ENCODE results near the gene FRAT1. TPM values are rescaled to one million over a fixed set of nuclear protein-coding genes. Genes with fewer than 3 reads are reported as not detected.

FRAT1 gene, protein sequence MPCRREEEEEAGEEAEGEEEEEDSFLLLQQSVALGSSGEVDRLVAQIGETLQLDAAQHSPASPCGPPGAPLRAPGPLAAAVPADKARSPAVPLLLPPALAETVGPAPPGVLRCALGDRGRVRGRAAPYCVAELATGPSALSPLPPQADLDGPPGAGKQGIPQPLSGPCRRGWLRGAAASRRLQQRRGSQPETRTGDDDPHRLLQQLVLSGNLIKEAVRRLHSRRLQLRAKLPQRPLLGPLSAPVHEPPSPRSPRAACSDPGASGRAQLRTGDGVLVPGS
- 0.60 and 0.77 TPM in 2 replicates for polyA plus RNA-seq (2013)

DNA sequence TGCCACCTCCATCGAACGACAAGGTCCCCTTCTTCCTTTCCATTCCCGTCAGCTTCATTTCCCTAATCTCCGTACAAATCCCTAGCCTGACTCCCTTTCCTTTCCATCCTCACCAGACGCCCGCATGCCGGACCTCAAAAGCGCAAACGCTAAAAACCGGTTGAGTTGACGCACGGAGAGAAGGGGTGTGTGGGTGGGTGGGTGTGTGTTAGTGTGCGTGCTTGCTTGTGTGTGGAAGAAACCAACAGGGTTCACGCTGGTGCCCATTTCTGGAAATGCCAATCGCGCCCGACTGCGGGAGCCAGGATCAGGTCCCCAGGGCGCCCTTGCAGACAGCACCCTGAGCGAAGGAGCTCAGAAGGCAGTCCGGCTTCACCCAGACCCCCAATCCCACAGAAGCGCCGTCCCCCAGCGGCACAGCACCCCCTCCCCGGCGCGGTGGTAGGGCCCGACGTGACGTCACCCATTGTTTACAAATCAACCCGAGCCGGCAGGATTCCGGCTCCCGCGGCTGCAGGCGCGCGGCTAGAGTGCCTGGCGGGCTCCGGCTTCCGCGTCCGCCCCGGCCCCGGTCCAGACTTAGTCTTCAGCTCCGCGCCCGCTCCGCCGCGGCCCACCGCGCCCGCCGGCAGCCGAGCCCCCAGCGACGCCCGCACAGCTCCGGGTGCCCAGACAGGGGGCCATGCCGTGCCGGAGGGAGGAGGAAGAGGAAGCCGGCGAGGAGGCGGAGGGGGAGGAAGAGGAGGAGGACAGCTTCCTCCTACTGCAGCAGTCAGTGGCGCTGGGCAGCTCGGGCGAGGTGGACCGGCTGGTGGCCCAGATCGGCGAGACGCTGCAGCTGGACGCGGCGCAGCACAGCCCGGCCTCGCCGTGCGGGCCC, at the start of gene FRAT1:
Gene FRAT1, plus strand, starts transcription at position 500 of the 880 bp plus-strand sequence. Its CDS starts 183 bp downstream, at position 683.
- H3K4me1 ChIP-seq (ENCODE audit: control insufficient read depth in 1 of 2, insufficient read depth in 2 of 2, low read length in 2 of 2) = peaks cover 11 to 13% of the 10 kb centered on the region in 2 experiments
- peak within 1 kb of the TSS; percentile 99 for H2BK5ac ChIP-seq (ENCODE audit: low read depth, low read length, poor library complexity)
- no peak within 1 kb of the TSS for H3K23ac ChIP-seq (ENCODE audit: low read length)
- H3K79me2 ChIP-seq (ENCODE audit: control insufficient read depth, insufficient read depth, low read length, poor library complexity) = peaks cover 2% of the 10 kb centered on the region
- H3K4me3 ChIP-seq (ENCODE audit: low read depth, low read length) = peak within 1 kb of the TSS; percentile 96
- peak within 1 kb of the TSS; percentile 100 for H3K9ac ChIP-seq (ENCODE audit: low read length)
- WGBS (ENCODE audit: extremely low coverage, insufficient coverage, insufficient read length) = no CpG with 5 or more reads among the region's 79 CpGs
- DNase-seq = peak; percentile 94 to 96
- peak within 1 kb of the TSS; percentile 97 for H2AFZ ChIP-seq (ENCODE audit: insufficient read depth, low read length, poor library complexity)
- H3K27ac ChIP-seq (ENCODE audit: low read depth, low read length) = peak within 1 kb of the TSS; percentile 84
- H3K27me3 ChIP-seq (ENCODE audit: insufficient read depth, low read length) = peaks cover 21% of the 10 kb centered on the region
- H3K18ac ChIP-seq (ENCODE audit: low read length) = peak within 1 kb of the TSS; percentile 99
- no peaks in the 10 kb centered on the region for H3K36me3 ChIP-seq (ENCODE audit: control insufficient read depth in 1 of 2, insufficient read depth in 2 of 2, low read length in 2 of 2)
- H2BK12ac ChIP-seq (ENCODE audit: low read length) = peak within 1 kb of the TSS; percentile 97
- peaks cover 4% of the 10 kb centered on the region for H3K79me1 ChIP-seq (ENCODE audit: low read length)
- H3K4ac ChIP-seq (ENCODE audit: low read depth, low read length) = peak within 1 kb of the TSS; percentile 98
- peak within 1 kb of the TSS; percentile 99 for H2BK120ac ChIP-seq (ENCODE audit: insufficient read depth, low read length, poor library complexity)
- peak within 1 kb of the TSS; percentile 98 for H4K91ac ChIP-seq (ENCODE audit: low read depth, low read length)
- H2AK5ac ChIP-seq (ENCODE audit: low read length) = no peak within 1 kb of the TSS
- H3K4me2 ChIP-seq (ENCODE audit: low read length) = peak within 1 kb of the TSS; percentile 77
- H4K12ac ChIP-seq (ENCODE audit: low read depth, low read length) = peak within 1 kb of the TSS; percentile 96
- H3K9me3 ChIP-seq (ENCODE audit: insufficient read depth, low read depth, low read length) = peaks cover 3% of the 10 kb centered on the region
- H3K14ac ChIP-seq (ENCODE audit: low read length) = peak within 1 kb of the TSS; percentile 92
- peak within 1 kb of the TSS; percentile 91 for H4K8ac ChIP-seq (ENCODE audit: low read depth, low read length)

DNA sequence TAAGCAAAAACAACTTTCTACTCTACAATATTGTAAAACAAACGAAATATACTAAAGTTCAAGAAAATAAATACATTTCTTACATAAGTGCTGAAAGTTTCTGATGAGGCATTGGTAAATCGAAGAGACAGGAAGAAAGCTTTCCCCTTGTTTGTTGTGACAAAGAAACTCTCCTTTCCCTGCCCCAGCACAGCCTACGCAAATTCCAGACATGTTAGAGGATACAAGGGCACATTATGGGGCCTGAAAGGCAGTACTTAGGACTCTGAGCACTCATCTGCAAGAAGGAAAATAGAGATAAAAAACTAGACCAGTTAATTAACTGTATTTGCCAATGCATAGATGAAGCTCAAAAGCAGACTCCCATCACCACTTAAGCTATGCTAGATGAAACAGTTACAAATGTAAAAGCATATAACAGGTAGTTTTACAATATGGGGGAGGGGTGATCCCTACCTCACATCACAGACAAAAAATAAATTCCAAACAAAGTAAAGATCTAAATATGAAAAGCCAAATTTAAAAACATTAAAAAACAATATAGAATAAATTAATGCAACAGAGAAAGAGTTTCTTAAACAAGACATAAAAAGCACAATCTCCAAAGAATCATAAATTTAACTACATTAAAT, 48.4 kb upstream of the FRAT1 start:
- H3K27ac ChIP-seq (ENCODE audit: low read depth, low read length) = no peak overlapping the region
- H2BK120ac ChIP-seq (ENCODE audit: insufficient read depth, low read length, poor library complexity) = no peak overlapping the region
- no peak overlapping the region for H2AK5ac ChIP-seq (ENCODE audit: low read length)
- H4K8ac ChIP-seq (ENCODE audit: low read depth, low read length) = no peak overlapping the region
- no peaks in the 10 kb centered on the region for H3K4me1 ChIP-seq (ENCODE audit: control insufficient read depth in 1 of 2, insufficient read depth in 2 of 2, low read length in 2 of 2)
- no peak overlapping the region for H3K4me2 ChIP-seq (ENCODE audit: low read length)
- no peaks in the 10 kb centered on the region for H3K36me3 ChIP-seq (ENCODE audit: control insufficient read depth in 1 of 2, insufficient read depth in 2 of 2, low read length in 2 of 2)
- H4K91ac ChIP-seq (ENCODE audit: low read depth, low read length) = no peak overlapping the region
- H3K4ac ChIP-seq (ENCODE audit: low read depth, low read length) = no peak overlapping the region
- DNase-seq = no peak
- no peak overlapping the region for H3K14ac ChIP-seq (ENCODE audit: low read length)
- no peak overlapping the region for H3K4me3 ChIP-seq (ENCODE audit: low read depth, low read length)
- no peaks in the 10 kb centered on the region for H3K79me1 ChIP-seq (ENCODE audit: low read length)
- no peak overlapping the region for H4K12ac ChIP-seq (ENCODE audit: low read depth, low read length)
- H3K27me3 ChIP-seq (ENCODE audit: insufficient read depth, low read length) = no peaks in the 10 kb centered on the region
- H3K23ac ChIP-seq (ENCODE audit: low read length) = no peak overlapping the region
- no peak overlapping the region for H3K9ac ChIP-seq (ENCODE audit: low read length)
- no peak overlapping the region for H2BK5ac ChIP-seq (ENCODE audit: low read depth, low read length, poor library complexity)
- no peak overlapping the region for H2BK12ac ChIP-seq (ENCODE audit: low read length)
- no peaks in the 10 kb centered on the region for H3K9me3 ChIP-seq (ENCODE audit: insufficient read depth, low read depth, low read length)
- H3K18ac ChIP-seq (ENCODE audit: low read length) = no peak overlapping the region
- no peak overlapping the region for H2AFZ ChIP-seq (ENCODE audit: insufficient read depth, low read length, poor library complexity)
- no peaks in the 10 kb centered on the region for H3K79me2 ChIP-seq (ENCODE audit: control insufficient read depth, insufficient read depth, low read length, poor library complexity)
- no CpG with 5 or more reads among the region's 3 CpGs for WGBS (ENCODE audit: extremely low coverage, insufficient coverage, insufficient read length)

DNA sequence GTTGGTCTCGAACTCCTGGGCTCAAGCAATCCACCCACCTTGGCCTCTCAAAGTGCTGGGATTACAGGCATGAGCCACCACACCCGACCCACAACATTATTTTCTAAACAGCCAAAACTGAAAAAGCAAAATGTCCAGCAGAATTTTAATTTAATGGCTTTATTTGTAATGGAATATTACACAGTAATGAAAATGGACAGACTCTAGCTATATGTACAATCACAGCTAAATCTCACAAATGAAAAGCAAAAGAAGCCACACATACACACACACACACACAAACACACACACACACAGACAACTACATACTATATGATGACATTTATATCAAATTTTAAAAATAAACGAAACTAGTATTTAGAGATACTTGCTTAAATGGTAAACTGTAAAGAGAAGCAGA, 45.4 kb upstream of the FRAT1 start:
- no peak for DNase-seq
- no CpG with 5 or more reads among the region's 3 CpGs for WGBS (ENCODE audit: extremely low coverage, insufficient coverage, insufficient read length)
- Histone ChIP-seq H2BK12ac (ENCODE audit: low read length) (no peak overlapping the region), H3K4me2 (ENCODE audit: low read length) (no peak overlapping the region), H3K4me3 (ENCODE audit: low read depth, low read length) (no peak overlapping the region), H3K79me1 (ENCODE audit: low read length) (no peaks in the 10 kb centered on the region), H3K27ac (ENCODE audit: low read depth, low read length) (no peak overlapping the region), H3K14ac (ENCODE audit: low read length) (no peak overlapping the region), H2AFZ (ENCODE audit: insufficient read depth, low read length, poor library complexity) (no peak overlapping the region), H4K12ac (ENCODE audit: low read depth, low read length) (no peak overlapping the region), H3K18ac (ENCODE audit: low read length) (no peak overlapping the region), H4K8ac (ENCODE audit: low read depth, low read length) (no peak overlapping the region), H3K27me3 (ENCODE audit: insufficient read depth, low read length) (no peaks in the 10 kb centered on the region), H3K36me3 (ENCODE audit: control insufficient read depth in 1 of 2, insufficient read depth in 2 of 2, low read length in 2 of 2) (no peaks in the 10 kb centered on the region), H2BK5ac (ENCODE audit: low read depth, low read length, poor library complexity) (no peak overlapping the region), H3K23ac (ENCODE audit: low read length) (no peak overlapping the region), H2AK5ac (ENCODE audit: low read length) (no peak overlapping the region), H3K79me2 (ENCODE audit: control insufficient read depth, insufficient read depth, low read length, poor library complexity) (no peaks in the 10 kb centered on the region), H2BK120ac (ENCODE audit: insufficient read depth, low read length, poor library complexity) (no peak overlapping the region), H3K9ac (ENCODE audit: low read length) (no peak overlapping the region), H3K4me1 (ENCODE audit: control insufficient read depth in 1 of 2, insufficient read depth in 2 of 2, low read length in 2 of 2) (no peaks in the 10 kb centered on the region), H4K91ac (ENCODE audit: low read depth, low read length) (no peak overlapping the region), H3K4ac (ENCODE audit: low read depth, low read length) (no peak overlapping the region), H3K9me3 (ENCODE audit: insufficient read depth, low read depth, low read length) (no peaks in the 10 kb centered on the region)

DNA sequence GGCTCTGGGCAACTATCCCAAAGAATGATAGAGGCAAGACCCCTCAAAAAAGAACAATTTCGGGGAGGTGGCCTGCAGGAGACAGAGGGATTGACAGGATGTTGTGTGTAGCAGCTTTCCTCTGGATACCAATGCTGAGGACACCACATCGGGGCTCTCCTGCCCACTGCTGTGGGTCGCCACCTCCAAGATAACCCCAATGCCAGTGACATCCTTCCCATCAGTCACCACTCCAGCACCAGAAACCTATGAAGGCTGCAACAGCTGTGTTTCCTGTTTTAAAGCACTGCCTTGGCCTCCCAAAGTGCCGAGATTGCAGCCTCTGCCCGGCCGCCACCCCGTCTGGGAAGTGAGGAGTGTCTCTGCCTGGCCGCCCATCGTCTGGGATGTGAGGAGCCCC, 44.2 kb upstream of the FRAT1 start:
- no CpG with 5 or more reads among the region's 9 CpGs for WGBS (ENCODE audit: extremely low coverage, insufficient coverage, insufficient read length)
- no peak overlapping the region for H2AK5ac ChIP-seq (ENCODE audit: low read length)

More for the DNA sequence above, 44.2 kb upstream of the FRAT1 start:
- Histone ChIP-seq H3K4ac (ENCODE audit: low read depth, low read length) (no peak overlapping the region), H3K9ac (ENCODE audit: low read length) (no peak overlapping the region), H3K4me2 (ENCODE audit: low read length) (no peak overlapping the region), H3K23ac (ENCODE audit: low read length) (no peak overlapping the region), H3K79me1 (ENCODE audit: low read length) (no peaks in the 10 kb centered on the region), H3K27ac (ENCODE audit: low read depth, low read length) (no peak overlapping the region), H3K14ac (ENCODE audit: low read length) (no peak overlapping the region), H4K12ac (ENCODE audit: low read depth, low read length) (no peak overlapping the region), H4K8ac (ENCODE audit: low read depth, low read length) (no peak overlapping the region), H3K9me3 (ENCODE audit: insufficient read depth, low read depth, low read length) (no peaks in the 10 kb centered on the region), H3K4me1 (ENCODE audit: control insufficient read depth in 1 of 2, insufficient read depth in 2 of 2, low read length in 2 of 2) (peaks cover 3 to 4% of the 10 kb centered on the region in 2 experiments), H3K36me3 (ENCODE audit: control insufficient read depth in 1 of 2, insufficient read depth in 2 of 2, low read length in 2 of 2) (no peaks in the 10 kb centered on the region), H3K27me3 (ENCODE audit: insufficient read depth, low read length) (no peaks in the 10 kb centered on the region), H4K91ac (ENCODE audit: low read depth, low read length) (no peak overlapping the region), H3K79me2 (ENCODE audit: control insufficient read depth, insufficient read depth, low read length, poor library complexity) (no peaks in the 10 kb centered on the region), H2BK5ac (ENCODE audit: low read depth, low read length, poor library complexity) (no peak overlapping the region), H2AFZ (ENCODE audit: insufficient read depth, low read length, poor library complexity) (no peak overlapping the region), H3K4me3 (ENCODE audit: low read depth, low read length) (no peak overlapping the region), H2BK12ac (ENCODE audit: low read length) (no peak overlapping the region), H2BK120ac (ENCODE audit: insufficient read depth, low read length, poor library complexity) (no peak overlapping the region), H3K18ac (ENCODE audit: low read length) (no peak overlapping the region)
- no peak for DNase-seq
